ENCODE measurements around the gene CERCAM.

DNA sequence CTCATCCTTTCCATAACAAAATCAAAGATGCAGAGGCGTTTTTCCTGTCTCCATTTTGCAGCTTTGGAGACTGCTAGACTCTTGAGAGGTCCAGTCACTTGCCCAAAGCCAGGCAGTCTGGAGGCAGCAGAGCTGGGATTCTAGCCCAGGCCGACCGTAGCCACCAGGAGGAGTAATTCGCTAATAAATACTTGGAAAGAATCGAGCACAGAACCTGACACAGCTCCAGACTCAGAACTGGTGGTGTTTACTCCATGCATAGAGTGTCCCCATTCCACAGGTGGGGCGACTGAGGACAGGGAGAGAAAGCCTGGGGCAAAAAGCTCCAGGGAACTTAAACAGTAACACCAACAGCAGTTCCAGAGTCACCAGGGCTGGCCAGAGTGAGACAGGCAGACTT is 10.7 kb upstream of the CERCAM start:
- TF ChIP-seq CTCF (conservative IDR thresholded peaks at IDR 0.05; ENCODE audit: low read depth, low read length) (peak; percentile 39), EZH2 (IDR thresholded peaks at IDR 0.05; ENCODE audit: borderline replicate concordance, low read depth, low read length, poor library complexity, severe bottlenecking) (no peak)
